ENCODE measurements around the gene ATP1A2. TPM values are rescaled to one million over a fixed set of nuclear protein-coding genes. Genes with fewer than 3 reads are reported as not detected.

ATP1A2 gene
- total and polyA plus RNA-seq, 2 donors (not counting 3 experiments of a cell fraction or from before 2014, with no cell fraction given), result not detected

DNA sequence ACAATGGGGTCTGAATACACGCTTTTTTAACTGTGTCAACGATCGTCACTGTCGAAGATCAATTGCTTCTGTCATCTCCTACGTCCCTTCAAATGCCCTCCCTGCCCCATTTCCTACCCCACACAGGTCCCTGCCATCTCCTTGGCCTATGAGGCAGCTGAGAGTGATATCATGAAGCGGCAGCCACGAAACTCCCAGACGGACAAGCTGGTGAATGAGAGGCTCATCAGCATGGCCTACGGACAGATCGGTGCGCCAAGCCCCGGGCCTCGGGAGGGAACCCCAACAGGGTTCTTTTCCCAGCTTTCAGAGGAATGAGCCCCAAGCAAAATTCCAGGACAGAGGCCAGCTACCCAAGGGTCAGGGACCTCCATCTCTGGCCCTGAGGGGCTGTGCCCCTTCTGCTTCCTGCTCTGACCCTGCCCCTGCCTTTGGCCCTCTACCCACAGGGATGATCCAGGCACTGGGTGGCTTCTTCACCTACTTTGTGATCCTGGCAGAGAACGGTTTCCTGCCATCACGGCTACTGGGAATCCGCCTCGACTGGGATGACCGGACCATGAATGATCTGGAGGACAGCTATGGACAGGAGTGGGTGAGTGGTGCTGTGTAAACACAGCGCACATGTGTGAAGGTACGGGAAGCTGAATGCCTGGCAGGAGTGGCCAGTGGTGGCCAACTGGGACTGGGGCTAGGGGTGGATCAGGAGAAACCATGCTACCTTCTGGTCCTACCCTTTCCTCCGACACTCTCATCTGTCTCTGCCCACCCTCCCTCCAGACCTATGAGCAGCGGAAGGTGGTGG is 20.8 kb downstream of the ATP1A2 start:
- ChIA-PET POLR2A (no interaction called here), CTCF (no interaction called here)
- Histone ChIP-seq H3K4me3 (replicated peaks in 1 of 3; ENCODE audit: insufficient read depth in 1 of 3, low read depth in 1 of 3, low read length in 3 of 3) (no peak overlapping the region), H3K27me3 (ENCODE audit: control insufficient read depth in 2 of 2, insufficient read depth in 2 of 2, low read length in 2 of 2) (no peaks in the 10 kb centered on the region), H3K27ac (ENCODE audit: insufficient read depth, low read depth, low read length) (no peak overlapping the region), H3K4me2 (ENCODE audit: insufficient read depth, low read length) (no peak overlapping the region), H3K9me3 (replicated peaks; ENCODE audit: control insufficient read depth, insufficient read depth, low read length) (no peaks in the 10 kb centered on the region), H4K20me1 (replicated peaks; ENCODE audit: control insufficient read depth, extremely low read depth, insufficient read depth, low read length) (no peaks in the 10 kb centered on the region), H3K79me2 (ENCODE audit: control insufficient read depth, insufficient read depth, low read length) (no peaks in the 10 kb centered on the region), H2AFZ (ENCODE audit: low read depth, low read length) (no peak overlapping the region), H3K4me1 (ENCODE audit: control insufficient read depth, extremely low read depth, insufficient read depth, low read length) (no peaks in the 10 kb centered on the region), H3K9me1 (replicated peaks; ENCODE audit: control insufficient read depth, extremely low read depth, insufficient read depth, low read length) (no peaks in the 10 kb centered on the region), H3K36me3 (ENCODE audit: control insufficient read depth in 2 of 2, extremely low read depth in 1 of 2, insufficient read depth in 2 of 2, low read length in 2 of 2) (no peaks in the 10 kb centered on the region), H3K9ac (replicated peaks; ENCODE audit: extremely low read depth, insufficient read depth, low read length) (no peak overlapping the region)
- no peak for TF ChIP-seq FOS (IDR thresholded peaks at IDR 0.05; ENCODE audit: borderline replicate concordance, insufficient read depth, low read length)
- no peak for TF ChIP-seq EZH2 (IDR thresholded peaks at IDR 0.05; ENCODE audit: borderline replicate concordance, low read depth, low read length, severe bottlenecking)
- TF ChIP-seq POLR2AphosphoS5 (IDR thresholded peaks at IDR 0.05; ENCODE audit: insufficient read depth, low read depth, low read length), result no peak
- TF ChIP-seq, protein P1, sequence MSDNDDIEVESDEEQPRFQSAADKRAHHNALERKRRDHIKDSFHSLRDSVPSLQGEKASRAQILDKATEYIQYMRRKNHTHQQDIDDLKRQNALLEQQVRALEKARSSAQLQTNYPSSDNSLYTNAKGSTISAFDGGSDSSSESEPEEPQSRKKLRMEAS (IDR thresholded peaks at IDR 0.05; ENCODE audit: insufficient read depth, insufficient read length), result no peak
- TF ChIP-seq MYC (IDR thresholded peaks at IDR 0.05; ENCODE audit: low read depth, low read length), result no peak
- TF ChIP-seq, protein P2, sequence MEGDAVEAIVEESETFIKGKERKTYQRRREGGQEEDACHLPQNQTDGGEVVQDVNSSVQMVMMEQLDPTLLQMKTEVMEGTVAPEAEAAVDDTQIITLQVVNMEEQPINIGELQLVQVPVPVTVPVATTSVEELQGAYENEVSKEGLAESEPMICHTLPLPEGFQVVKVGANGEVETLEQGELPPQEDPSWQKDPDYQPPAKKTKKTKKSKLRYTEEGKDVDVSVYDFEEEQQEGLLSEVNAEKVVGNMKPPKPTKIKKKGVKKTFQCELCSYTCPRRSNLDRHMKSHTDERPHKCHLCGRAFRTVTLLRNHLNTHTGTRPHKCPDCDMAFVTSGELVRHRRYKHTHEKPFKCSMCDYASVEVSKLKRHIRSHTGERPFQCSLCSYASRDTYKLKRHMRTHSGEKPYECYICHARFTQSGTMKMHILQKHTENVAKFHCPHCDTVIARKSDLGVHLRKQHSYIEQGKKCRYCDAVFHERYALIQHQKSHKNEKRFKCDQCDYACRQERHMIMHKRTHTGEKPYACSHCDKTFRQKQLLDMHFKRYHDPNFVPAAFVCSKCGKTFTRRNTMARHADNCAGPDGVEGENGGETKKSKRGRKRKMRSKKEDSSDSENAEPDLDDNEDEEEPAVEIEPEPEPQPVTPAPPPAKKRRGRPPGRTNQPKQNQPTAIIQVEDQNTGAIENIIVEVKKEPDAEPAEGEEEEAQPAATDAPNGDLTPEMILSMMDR (IDR thresholded peaks at IDR 0.05; ENCODE audit: extremely low read depth in 1 of 2, insufficient read depth in 1 of 2, low read depth in 1 of 2, low read length in 2 of 2), result no peak
- TF ChIP-seq POLR2A (IDR thresholded peaks at IDR 0.05; ENCODE audit: low read depth, low read length), result no peak
- intact Hi-C loops (cut with micrococcal nuclease) (no loop called here), dilution Hi-C loops (cut with MboI; ENCODE audit: extremely low pct_ligation_motif_present, low sequenced_read_pairs) (no loop called here)
- FAIRE-seq (no peak), DNase-seq (ENCODE audit: low read depth, low spot score) (no peak)
- BruUV-seq (replicated peaks), result no TSS peak

Data from endothelial cell of umbilical vein (primary cell).